ENCODE data around the gene CALR3.
A peak's percentile ranks its signal among the peaks of the same experiment; 100 is the strongest.
"Not testable (repeated sequence)": the region's sequence is repeated elsewhere in the genome, so short reads cannot be mapped to it uniquely, and the experiment has no call there.

The CALR3 gene

DNA sequence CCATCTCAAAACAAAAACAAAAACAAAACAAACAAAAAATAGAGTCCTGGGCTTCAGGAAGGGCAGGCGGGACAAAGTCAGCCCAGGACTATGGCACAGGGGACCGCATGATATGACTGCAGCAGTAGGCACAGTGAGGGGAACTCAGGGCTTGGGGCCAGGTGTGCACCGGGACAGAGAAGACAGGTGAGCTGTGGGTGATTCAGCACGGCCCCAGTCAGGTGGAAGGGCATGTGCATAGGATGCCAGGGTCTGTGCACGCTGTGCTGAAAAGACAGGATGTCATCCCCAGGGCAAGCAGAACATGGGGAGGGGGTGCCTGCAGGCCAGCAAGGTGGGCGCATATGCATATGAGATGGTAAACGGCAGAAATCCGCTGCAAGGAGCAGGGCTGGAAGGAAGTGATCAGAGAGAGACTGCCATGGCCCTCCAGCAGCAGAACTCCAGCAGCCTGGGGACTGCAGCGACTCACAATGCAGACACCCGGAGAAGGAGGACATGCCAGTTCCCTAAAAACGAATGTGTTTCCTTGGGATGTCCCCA, 39.2 kb downstream of the CALR3 start:
- DNase-seq: no peak

DNA sequence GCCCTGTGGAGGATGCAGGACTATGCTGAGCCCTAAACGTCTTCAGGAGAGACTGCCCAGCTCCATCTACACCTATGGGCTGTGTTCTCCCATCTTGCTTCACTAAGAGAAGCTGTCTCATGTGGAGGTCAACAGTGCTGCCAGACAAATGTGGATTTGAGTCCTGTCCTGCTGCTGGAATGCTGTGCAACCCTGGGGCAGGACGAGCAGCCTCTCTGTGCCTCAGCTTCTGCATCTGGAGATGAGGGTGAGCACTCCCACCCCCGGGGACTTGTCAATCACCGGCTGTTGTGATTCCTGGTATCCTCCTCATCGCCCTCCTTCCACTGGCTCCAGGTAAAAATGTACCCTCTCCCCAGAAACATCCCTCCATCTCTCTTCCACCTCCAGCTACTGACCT, 40.5 kb downstream of the CALR3 start:
- no peak for DNase-seq

DNA sequence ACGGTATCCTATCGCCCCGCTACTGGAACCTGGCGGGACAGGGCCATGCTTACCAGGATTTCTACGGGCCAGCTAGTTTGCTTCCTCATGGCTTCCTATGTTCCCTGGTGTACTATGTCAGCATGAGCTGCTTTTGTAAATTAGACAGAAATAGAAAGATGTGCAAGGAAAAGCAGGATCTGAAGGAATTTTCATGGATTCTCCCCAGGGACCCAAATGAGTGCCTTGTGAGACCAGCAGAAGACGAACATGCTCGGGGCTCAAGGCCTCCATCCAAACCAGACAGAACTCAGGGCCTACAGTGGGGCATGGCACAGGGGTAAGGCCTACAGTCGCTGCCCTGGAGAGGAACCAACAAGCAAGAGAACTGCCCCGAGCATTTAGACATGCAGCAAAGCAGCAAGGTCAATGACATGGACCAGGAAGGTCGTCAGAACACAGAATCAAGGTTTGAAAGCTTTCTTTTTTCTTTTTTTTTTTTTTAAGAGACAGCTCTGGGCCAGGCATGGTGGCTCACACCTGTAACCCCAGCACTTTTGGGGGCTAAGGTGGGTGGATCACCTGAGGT, 41.5 kb downstream of the CALR3 start:
- DNase-seq: no peak

DNA sequence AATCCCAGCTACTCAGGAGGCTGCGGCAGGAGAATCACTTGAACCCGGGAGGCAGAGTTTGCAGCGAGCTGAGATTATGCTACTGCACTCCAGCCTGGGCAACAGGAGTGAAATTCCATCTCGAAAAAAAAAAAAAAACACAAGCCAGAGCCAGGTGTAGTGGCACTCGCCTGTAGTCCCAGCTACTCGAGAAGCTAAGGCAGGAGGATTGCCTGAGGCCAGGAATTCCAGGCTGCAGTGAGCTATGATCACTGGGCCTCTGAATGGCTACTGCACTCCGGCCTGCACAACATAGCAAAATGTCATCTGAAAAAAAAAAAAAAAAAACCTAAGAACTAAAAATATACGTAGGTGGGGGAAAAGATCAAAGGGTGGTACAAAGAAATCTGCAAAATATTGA, 43.6 kb downstream of the CALR3 start:
- no peak for DNase-seq

DNA sequence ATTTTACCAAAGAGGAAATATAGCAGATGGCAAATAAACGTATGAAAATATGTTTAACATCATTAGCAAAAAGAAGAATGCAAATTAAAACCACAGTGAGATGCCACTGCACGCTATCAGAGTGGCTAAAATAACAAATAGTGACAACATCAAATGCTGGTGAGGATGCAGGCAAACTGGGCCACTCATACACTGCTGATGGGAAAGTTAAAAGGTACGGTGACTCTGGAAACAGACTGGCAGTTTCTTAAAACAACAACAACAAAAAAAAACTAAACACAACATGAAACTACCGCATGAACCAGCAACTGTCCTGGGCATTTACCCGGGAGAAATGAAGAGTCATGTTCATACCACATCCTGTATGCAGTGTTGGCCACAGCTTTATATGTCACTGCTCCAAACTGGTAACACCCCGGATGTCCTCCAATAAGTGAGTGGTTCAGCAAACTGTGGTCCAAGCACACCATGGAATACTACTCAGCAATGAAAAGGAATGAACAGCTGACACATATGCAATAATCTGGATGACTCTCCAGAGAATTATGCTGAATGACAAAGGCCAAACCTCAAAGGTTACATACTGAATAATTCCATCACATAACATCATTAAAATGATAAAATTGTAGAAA, 46.5 kb downstream of the CALR3 start:
- peak; percentile 15 to 27 for DNase-seq

DNA sequence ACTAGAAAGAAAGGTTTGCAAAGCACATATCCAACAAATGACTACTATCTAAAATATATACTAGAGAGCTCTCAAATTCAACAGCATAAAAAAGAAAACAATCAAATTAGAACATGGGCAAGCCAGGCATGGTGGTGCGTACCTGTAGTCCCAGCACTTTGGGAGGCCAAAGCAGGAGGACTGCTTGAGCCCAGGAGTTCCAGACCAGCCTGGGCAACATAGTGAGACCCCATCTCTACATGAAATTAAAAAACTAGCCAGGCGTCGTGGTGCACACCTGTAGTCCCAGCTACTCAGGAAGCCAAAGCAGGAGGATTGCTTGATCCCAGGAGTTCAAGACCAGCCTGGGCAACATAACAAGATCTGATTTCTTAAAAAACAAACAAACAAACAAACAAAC, 47.1 kb downstream of the CALR3 start:
- not testable (repeated sequence) for DNase-seq

DNA sequence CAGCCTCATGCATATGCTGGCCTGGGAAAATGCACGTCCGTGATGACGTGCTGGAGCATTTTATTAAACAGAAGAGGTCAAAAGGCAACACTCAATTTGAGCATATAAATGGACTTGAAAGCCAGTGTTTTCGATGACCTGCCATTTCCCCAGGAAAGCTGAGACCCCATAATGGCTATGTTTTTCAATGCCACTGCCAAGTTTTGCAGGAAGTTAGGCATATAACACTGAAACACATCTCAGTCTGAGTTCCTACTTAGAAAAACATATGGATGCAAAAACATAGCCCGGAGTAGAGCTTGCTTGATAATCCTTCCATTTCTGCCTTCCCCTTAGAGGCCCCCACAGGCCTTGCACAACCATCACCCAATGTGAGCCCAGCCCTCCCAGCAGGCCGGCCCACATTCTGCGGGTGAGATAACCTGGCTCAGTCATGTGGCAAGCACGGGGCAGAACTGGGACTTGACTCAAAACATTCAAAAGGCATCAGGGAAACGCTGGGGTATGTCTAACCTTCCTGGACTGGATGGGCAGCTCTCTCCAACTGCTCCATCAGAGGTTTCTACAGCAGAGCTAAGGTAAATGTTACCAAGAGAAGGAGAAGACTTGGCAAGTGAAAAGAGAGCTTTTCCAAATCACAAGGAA, 49.1 kb downstream of the CALR3 start:
- DNase-seq: peak; percentile 29 to 51

DNA sequence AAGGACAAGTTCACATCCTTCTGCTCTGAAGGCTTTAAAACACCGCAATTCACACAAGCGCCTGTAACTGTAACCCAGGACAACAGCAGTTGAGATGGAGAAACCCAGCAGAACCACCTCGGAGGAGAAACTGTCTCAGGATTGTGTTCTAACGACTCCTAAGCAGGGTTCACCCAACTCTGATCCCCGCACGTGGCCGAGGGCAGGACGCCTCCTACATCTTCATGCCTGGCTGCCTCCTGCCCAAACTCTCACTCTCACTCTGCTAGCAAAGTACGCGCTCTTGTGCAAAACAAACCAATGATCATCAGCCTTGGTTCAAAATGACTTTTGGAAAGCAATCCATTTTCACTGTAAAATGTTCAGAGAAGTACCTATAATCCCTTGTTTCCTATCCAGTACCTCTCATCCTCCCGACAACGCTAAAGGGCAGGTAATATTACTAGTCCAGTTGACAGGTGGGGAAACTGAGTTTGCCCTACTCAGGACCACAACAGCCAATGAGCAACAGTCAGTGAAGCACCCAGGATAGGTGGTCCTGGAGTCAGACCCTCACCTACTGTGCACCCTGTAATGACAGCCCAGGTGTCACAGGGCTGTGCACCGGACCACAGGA, 49.8 kb downstream of the CALR3 start:
- DNase-seq: no peak

DNA sequence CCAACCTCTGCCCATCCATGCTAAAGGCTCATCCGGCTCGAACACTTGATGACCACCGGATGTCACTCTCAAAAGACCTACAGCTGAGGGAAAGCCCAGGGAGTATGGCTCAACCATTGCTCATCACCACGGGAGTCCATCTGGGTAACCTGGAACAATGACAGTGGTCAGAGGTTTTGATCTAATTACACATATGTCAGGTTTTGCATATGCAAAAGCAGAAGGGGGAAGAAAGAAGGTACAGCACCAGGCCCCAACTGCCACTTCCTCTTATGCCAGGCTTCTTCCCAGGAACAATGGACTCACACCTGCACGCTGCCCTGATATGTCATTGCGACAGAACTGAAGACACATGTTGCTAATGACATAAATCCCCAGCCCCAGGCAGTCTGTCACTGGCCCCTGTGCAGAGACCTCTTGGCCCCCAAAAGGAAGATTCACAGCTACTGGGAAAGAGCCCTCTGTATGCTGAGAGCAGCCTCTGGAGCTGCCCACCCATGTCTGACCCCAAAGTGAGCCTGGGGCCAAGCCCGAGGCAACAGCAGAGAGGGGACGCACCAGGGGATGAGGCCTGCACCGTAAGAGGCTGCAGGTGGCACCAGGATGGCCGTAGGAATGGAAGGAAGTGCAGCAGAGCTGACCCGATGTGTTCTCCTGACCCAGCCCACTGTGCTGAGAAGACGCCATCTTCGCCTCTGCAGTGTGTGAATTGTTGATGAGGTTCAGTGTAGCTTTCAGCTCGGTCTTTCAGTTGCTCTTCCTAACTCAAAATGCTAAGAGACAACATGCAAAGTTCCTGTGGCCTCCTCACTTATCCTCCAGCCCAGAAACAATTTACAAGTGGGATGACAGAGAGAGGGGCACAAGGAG, 50.5 kb downstream of the CALR3 start:
- DNase-seq: peak in 1 of 2 experiments; percentile 20

DNA sequence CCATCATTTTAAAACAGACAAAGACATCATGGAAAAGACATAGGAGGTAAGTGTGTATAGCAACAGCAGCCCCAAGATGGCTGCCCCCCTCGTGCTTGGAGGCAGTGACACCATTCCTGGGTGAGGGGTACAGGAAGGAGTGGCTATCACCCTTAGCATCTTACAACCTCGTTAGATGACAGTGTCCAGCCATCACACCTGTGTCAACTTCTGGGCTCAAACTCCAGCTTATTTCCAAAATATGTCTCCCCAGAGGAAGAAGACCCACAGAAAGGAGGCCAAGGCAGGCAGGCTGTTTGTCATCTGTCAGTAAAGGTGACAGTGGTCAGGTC, 51.7 kb downstream of the CALR3 start:
- no peak for DNase-seq

DNA sequence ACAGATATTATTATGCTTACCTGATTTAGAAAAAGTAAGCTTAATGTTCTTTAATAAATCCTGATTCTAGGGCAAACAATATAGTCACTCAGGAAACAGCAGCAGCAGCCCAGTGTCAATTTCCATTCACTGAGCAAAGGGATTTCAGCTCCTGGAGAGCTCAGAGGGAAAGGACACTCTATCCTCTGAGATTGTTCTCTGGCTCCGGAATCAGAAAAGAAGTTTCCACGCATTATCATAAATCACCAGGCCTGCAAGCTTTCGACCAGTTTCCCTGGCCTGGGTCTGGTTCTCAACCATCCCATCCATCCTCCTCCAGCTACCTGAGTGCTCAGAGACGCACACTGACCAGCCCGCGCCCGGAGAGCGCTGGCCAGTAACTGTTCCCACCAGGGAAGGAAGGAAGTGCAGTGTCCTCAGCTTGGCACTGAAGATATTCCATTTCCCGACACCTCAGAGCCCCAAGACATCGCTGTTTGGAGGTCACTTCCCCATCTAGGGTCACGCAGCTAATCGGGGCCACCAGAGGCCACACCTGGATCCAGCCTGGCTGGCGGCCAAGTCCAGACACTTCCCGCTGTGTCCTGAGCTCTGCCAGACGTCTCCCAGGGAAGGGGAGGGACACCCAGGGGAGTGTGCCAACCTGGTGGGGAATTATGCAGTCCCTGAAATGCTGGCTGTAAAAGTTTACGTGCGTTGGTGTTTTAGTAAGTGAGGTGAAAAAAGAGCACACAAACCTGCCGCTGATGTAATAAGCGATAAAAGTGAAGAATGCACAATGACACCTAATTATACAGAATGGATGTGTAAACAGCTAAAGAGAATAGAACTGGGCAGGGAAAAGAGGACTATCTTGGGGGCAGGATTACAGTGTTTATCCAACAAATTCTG, 53.3 kb downstream of the CALR3 start:
- DNase-seq: no peak

DNA sequence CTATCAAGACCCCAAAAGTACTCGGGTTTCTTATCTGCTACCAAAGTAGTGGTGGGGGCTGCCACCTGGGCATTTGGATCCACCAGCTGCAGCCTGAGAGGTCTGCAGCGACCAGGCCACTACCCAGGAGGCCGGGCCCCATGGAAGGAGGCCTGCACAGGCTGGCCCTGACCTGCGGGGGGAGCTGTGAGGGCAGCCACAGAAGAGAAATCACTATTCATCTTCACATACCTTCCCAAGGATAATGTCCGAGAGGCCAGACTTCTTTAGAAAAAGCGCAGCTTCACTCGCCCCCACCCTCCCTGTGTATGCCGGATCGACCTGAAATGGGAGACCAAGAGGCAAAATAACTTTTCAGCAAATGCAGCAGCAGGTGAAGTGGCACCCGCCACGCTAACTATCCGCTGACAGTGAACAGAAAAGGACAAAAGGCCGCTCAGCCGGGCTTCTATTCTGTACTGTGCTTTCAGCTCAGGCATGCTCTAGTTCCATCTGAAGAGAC, 54.3 kb downstream of the CALR3 start:
- peak; percentile 33 to 44 for DNase-seq

DNA sequence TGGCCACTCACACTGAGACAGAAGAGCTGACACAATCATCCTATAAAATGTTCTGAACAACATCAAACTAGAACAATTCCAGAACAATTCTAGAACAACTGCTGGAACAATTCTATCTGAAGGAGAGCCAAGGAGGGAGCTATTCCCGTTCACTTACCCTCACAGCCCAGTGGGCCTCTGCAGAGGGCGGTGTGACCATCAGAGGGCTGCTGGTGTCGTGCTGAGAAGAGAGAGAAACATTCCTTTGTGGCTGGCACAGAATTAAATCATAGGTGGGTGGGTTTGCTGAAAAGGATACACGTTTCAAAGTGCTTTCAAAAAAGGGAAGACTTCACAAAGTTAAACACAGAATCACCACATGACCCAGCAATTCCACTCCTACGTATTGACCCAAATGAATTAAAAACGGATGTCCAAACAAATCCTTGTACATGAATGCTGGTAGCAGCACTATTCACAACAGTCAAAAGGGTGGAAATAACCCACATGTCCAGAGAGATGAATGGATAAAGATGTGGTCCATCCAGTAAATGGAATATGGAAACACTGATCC, 59.1 kb downstream of the CALR3 start:
- no peak for DNase-seq

DNA sequence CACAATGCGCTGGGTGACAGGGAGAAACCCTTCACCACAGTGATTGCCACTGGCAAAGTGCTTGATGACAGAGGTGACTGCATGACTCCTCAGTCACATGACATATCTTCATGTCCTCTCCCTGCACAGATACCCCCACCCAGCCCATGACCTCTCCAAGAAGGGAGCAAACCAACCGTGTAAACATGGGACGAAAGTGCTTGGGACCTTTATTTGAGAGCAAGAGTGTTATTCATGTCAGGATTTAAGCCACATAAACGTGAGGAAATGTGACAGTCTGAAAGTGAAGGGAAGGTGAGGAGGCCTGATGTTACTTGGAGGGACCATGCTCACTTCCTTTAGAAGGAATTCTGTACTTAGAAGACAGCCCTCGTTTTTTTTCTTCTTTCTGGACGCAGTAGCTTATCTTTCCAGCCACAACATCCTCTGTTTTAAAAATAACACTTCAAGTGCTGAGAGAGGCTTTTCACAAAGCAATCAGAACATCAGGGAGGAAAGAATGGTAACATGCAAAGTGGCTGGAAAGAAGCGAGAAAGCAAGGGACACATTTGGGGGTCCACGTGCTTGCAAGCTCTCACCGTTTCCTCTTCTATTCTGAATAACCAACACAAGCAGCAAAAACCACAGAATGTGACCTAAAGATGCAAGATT, 59.8 kb downstream of the CALR3 start:
- no peak for DNase-seq

DNA sequence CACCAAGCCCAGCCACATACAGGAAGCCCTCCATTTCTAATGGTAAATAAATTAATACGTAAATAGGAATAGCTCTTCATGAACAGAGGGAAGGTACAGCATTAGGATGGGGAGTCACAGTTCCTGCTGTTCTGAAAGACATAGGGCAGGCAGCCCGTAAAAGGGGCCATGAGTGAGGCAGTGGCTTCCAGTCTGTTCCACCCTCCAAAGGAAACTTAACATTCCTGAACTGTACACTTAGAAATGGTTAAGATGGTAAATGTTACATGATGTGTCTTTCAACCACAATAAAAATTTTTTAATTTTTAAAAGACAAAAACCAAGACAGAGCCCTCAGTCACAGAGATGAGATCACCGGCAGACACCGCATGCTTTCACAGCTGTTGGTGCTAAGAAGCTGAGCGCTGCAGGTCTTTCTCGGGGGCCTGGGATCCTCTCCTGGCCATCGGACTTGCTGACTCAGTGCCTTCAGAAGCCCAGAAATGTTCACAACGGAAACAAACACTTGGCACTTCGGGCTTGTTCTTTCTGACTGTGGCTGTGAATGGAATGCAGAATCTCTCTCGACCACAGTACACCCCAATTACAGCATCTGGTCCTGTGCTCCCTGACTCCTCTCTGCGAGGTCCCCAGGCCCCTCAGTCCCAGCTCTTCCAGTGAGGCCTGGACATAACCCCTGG, 60.6 kb downstream of the CALR3 start:
- no peak for DNase-seq

DNA sequence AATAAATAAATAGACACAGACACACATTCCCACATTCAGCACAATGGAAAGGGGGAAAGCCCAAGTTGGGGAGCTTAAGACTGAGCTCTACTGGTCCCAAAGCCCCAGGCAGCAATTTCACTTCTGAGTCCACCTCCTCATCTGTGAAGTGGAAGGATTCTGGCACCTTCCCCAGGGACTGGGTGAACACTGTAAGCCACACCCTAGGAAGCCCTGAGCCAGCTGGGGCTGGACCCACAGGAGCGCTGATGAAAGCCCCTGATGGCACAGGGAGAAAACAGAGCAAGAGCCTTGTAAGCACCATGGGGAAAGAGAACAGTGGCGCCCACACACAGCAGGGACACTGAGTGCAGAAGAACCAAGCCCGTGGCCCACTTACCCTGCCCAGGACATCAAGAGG, 62.0 kb downstream of the CALR3 start:
- no peak for DNase-seq

DNA sequence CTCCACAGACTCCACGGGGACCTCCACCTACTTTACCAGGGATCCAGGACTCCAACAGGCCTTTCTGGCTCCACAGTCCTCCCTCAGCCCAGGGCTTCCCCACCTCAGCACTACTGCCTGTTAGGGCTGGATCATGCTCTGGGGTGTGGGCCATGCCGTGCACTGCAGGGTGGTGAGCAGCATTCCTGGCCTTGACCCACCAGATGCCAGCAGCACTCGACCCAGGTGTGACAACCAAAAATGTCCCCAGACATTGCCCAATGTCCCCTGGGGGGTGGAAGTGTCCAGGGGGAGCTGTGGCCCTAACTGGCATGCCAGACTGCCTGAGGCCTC, 66.2 kb downstream of the CALR3 start:
- DNase-seq: no peak

DNA sequence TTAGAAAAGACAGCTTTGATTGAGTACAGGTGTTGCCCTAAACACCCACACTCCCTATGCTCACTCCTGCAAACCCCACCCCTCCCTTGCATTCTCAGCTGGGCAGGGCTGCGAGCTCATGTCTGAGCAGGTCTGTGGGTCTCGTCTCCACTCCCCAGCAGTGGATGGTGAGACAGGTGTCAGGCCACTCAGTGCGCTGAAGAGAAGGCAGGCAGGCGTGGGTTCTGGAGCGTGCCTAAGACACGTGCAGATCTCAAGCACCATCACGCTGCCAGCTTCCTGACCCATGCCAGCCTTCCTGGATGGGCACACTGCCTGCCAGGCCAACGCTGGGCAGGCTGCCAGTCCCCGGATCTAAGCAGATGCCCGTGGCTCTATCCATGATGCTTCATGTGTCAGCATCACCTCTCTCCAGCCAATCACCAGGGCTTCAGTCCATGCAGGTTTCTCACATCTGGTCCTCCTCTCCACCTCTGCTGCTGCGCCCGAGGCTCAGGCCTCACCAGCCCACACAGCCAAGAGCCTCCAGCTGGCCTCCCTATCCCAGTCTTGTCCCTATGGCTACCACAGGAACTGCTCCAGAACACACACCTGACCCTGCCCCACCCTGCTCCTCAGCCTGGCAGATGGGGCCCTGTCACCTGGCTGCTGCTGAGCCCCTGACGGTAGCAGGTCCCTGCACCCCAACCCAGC, 66.8 kb downstream of the CALR3 start:
- DNase-seq: no peak

All from activated CD4-positive, alpha-beta T cell treated with anti-CD3 and anti-CD28 coated beads, Interleukin-2, amount 50 U/mL, for 48 hours (primary cell).